Endothelial cell of umbilical vein (primary cell): ENCODE measurements around the gene SLC2A6. TPM values are rescaled to one million over a fixed set of nuclear protein-coding genes. Genes with fewer than 3 reads are reported as not detected.

Source experiments
- BruUV-seq: library from RNA; stranded (reverse); fragments of 400-500 nt; replicated peaks from 2 replicates; lab custom pipeline; 2021; lab: Mats Ljungman, UMichigan
- CTCF ChIA-PET: fragments of 300-600, 350-600 bp; sonication (Branson Sonifier 250); formaldehyde crosslinking; loops from one replicate; lab custom pipeline; 2021; ENCODE audit warnings: antibody characterized with exemption, inconsistent platforms; lab: Charles Lee
- POLR2A ChIA-PET: fragments of 300-600, 350-600 bp; sonication (Branson Sonifier 250); formaldehyde crosslinking; loops from one replicate; lab custom pipeline; 2021; ENCODE audit warnings: antibody characterized with exemption, inconsistent platforms; lab: Charles Lee
- DNase-seq: peaks from one replicate; pipeline ENCODE4 v3.0.0-alpha.2; 2011; ENCODE audit warnings: low read depth, low spot score
- FAIRE-seq: peaks from 2 replicates; lab custom pipeline; 2011; peaks lifted over from hg19 to GRCh38; lab: Jason Lieb, UNC
- H2AFZ ChIP-seq: 2 replicates; pipeline ENCODE4 v1.6.0; 2012; ENCODE audit warnings: low read depth, low read length, control low read depth, inconsistent platforms
- H3K27ac ChIP-seq: 2 replicates; pipeline ENCODE4 v1.5.1; 2011; ENCODE audit warnings: low read depth, mild to moderate bottlenecking, control low read depth, low read length, moderate library complexity; ENCODE audit not compliant: insufficient read depth
- H3K27me3 ChIP-seq, 2 experiments: 2 replicates each; pipeline versions ENCODE4 v1.6.0 to v1.6.1; 2011; ENCODE audit warnings: low read length in 2 of 2, mixed read lengths in 1 of 2; ENCODE audit not compliant: control insufficient read depth in 2 of 2, insufficient read depth in 2 of 2
- H3K36me3 ChIP-seq, 2 experiments: 2 replicates in 1 of 2; 3 replicates in 1 of 2; pipeline ENCODE4 v1.5.1; 2011; ENCODE audit warnings: low read length in 2 of 2, mild to moderate bottlenecking in 1 of 2, moderate library complexity in 1 of 2; ENCODE audit not compliant: control insufficient read depth in 2 of 2, insufficient read depth in 2 of 2; ENCODE audit errors: extremely low read depth in 1 of 2
- H3K4me1 ChIP-seq: 3 replicates; pipeline ENCODE4 v1.5.1; 2011; ENCODE audit warnings: mild to moderate bottlenecking, low read length; ENCODE audit not compliant: control insufficient read depth, insufficient read depth; ENCODE audit errors: extremely low read depth
- H3K4me2 ChIP-seq: 2 replicates; pipeline ENCODE4 v1.6.1; 2011; ENCODE audit warnings: low read length, control low read depth, mixed read lengths; ENCODE audit not compliant: insufficient read depth
- H3K4me3 ChIP-seq, 3 experiments: fragments of 200-600 bp in 1 of 3; sonication (generic), shearing (Covaris generic) in 1 of 3; replicated peaks in 1 of 3; 2 replicates each; pipeline ENCODE4 v1.5.1; 2011 to 2016; ENCODE audit warnings: control low read depth in 3 of 3, low read length in 3 of 3, mild to moderate bottlenecking in 2 of 3, inconsistent platforms in 1 of 3, low read depth in 1 of 3, moderate library complexity in 1 of 3; ENCODE audit not compliant: insufficient read depth in 1 of 3
- H3K79me2 ChIP-seq: 2 replicates; pipeline ENCODE4 v1.6.0; 2012; ENCODE audit warnings: low read length, inconsistent platforms; ENCODE audit not compliant: control insufficient read depth, insufficient read depth
- H3K9ac ChIP-seq: replicated peaks from 2 replicates; pipeline ENCODE3; 2011; ENCODE audit warnings: low read length, control low read depth; ENCODE audit not compliant: insufficient read depth; ENCODE audit errors: extremely low read depth
- H3K9me1 ChIP-seq: replicated peaks from 3 replicates; pipeline ENCODE4 v1.6.0; 2011; ENCODE audit warnings: mild to moderate bottlenecking, low read length; ENCODE audit not compliant: control insufficient read depth, insufficient read depth; ENCODE audit errors: extremely low read depth
- H3K9me3 ChIP-seq: replicated peaks from 2 replicates; pipeline ENCODE4 v1.5.1; 2012; ENCODE audit warnings: low read length, inconsistent platforms; ENCODE audit not compliant: control insufficient read depth, insufficient read depth
- H4K20me1 ChIP-seq: replicated peaks from 2 replicates; pipeline ENCODE3; 2011; ENCODE audit warnings: mild to moderate bottlenecking, low read length; ENCODE audit not compliant: control insufficient read depth, insufficient read depth; ENCODE audit errors: extremely low read depth
- EZH2 ChIP-seq: IDR thresholded peaks from 2 replicates; pipeline ENCODE4 v1.6.1; 2012; ENCODE audit warnings: borderline replicate concordance, low read depth, mild to moderate bottlenecking, moderate library complexity, low read length, inconsistent platforms; ENCODE audit not compliant: severe bottlenecking
- FOS ChIP-seq: IDR thresholded peaks from 2 replicates; pipeline ENCODE4 v1.6.1; 2011; ENCODE audit warnings: mild to moderate bottlenecking, low read length, moderate library complexity, borderline replicate concordance; ENCODE audit not compliant: insufficient read depth
- GATA2 ChIP-seq: IDR thresholded peaks from 2 replicates; pipeline ENCODE4 v1.7.0; 2011; ENCODE audit warnings: low read depth, mild to moderate bottlenecking, moderate library complexity, mixed read lengths, low read length; ENCODE audit not compliant: insufficient read length, insufficient read depth
- JUN ChIP-seq: IDR thresholded peaks from 2 replicates; pipeline ENCODE4 v1.6.1; 2011; ENCODE audit warnings: borderline replicate concordance, low read depth; ENCODE audit not compliant: insufficient read length, insufficient read depth
- MYC ChIP-seq: IDR thresholded peaks from one replicate; pipeline ENCODE4 v1.6.1; 2011; ENCODE audit warnings: mild to moderate bottlenecking, low read depth, low read length
- POLR2A ChIP-seq: IDR thresholded peaks from 2 replicates; pipeline ENCODE4 v1.6.1; 2012; ENCODE audit warnings: low read depth, mild to moderate bottlenecking, control low read depth, low read length
- POLR2AphosphoS5 ChIP-seq: IDR thresholded peaks from 2 replicates; pipeline ENCODE4 v1.6.1; 2012; ENCODE audit warnings: low read depth, mild to moderate bottlenecking, control low read depth, low read length, moderate library complexity; ENCODE audit not compliant: insufficient read depth
- dilution Hi-C: fragments of 300-500 bp; cut with MboI; formaldehyde crosslinking; loops from one replicate; pipeline ENCODE4 v1.15.0; 2019; ENCODE audit warnings: low sequenced_read_pairs; ENCODE audit not compliant: extremely low pct_ligation_motif_present
- intact Hi-C: fragments of 100-400 bp; cut with micrococcal nuclease; formaldehyde crosslinking; loops from one replicate; pipeline ENCODE4 v1.10.0; 2022
- polyA plus RNA-seq, 4 experiments: library from polyadenylated mRNA; depleted of rRNA in 3 of 4; stranded (reverse) in 3 of 4; unstranded in 1 of 4; fragments of >200 nt; gene quantifications; 2 replicates each; pipeline versions ENCODE4 v1.2.1 to v1.2.3, GENCODE V29; 2011 to 2012; ENCODE audit warnings: missing spikeins in 1 of 4
- total RNA-seq: library from RNA; stranded (reverse); gene quantifications from 2 replicates; pipeline ENCODE4 v1.2.3, GENCODE V29; 2021
- TF ChIP-seq, protein P1 (sequence below): IDR thresholded peaks from 2 replicates; pipeline ENCODE4 v1.6.1; 2011; ENCODE audit not compliant: insufficient read depth, insufficient read length
- TF ChIP-seq, protein P2 (sequence below), 2 donors: IDR thresholded peaks; 1 replicate in 1 of 2; 2 replicates in 1 of 2; pipeline ENCODE4 v1.5.1; 2011; ENCODE audit warnings: low read length in 2 of 2, mild to moderate bottlenecking in 2 of 2, moderate library complexity in 2 of 2, control low read depth in 1 of 2, inconsistent platforms in 1 of 2, low read depth in 1 of 2; ENCODE audit not compliant: insufficient read depth in 1 of 2; ENCODE audit errors: extremely low read depth in 1 of 2

Gene SLC2A6
- total and polyA plus RNA-seq, 2 donors (not counting 3 experiments of a cell fraction or from before 2014, with no cell fraction given), result 35.7 to 39.6 TPM

- Histone ChIP-seq H4K20me1 (no peaks in the 10 kb centered on the region), H2AFZ (no peak overlapping the region), H3K79me2 (no peaks in the 10 kb centered on the region), H3K27ac (no peak overlapping the region), H3K4me1 (no peaks in the 10 kb centered on the region), H3K4me3 (no peak overlapping the region), H3K9me3 (no peaks in the 10 kb centered on the region), H3K27me3 (no peaks in the 10 kb centered on the region), H3K4me2 (no peak overlapping the region), H3K36me3 (no peaks in the 10 kb centered on the region), H3K9ac (no peak overlapping the region), H3K9me1 (no peaks in the 10 kb centered on the region)
- dilution Hi-C loops, result no loop called here
- intact Hi-C loops, result no loop called here
- no TSS peak for BruUV-seq
- FAIRE-seq, result no peak
- no peak for DNase-seq
- ChIA-PET CTCF (interaction anchor here (1.1 to 1.9 kb wide), 3 partner anchors 9 to 474 kb away, joined by 3 to 13 read pairs (median 3); no protein-coding TSS in a partner anchor), POLR2A (no interaction called here)
- TF ChIP-seq FOS (no peak), POLR2A (no peak), MYC (no peak), JUN (no peak), EZH2 (no peak), POLR2AphosphoS5 (no peak), GATA2 (no peak)
- TF ChIP-seq, protein P1, sequence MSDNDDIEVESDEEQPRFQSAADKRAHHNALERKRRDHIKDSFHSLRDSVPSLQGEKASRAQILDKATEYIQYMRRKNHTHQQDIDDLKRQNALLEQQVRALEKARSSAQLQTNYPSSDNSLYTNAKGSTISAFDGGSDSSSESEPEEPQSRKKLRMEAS, result no peak
- TF ChIP-seq, protein P2, sequence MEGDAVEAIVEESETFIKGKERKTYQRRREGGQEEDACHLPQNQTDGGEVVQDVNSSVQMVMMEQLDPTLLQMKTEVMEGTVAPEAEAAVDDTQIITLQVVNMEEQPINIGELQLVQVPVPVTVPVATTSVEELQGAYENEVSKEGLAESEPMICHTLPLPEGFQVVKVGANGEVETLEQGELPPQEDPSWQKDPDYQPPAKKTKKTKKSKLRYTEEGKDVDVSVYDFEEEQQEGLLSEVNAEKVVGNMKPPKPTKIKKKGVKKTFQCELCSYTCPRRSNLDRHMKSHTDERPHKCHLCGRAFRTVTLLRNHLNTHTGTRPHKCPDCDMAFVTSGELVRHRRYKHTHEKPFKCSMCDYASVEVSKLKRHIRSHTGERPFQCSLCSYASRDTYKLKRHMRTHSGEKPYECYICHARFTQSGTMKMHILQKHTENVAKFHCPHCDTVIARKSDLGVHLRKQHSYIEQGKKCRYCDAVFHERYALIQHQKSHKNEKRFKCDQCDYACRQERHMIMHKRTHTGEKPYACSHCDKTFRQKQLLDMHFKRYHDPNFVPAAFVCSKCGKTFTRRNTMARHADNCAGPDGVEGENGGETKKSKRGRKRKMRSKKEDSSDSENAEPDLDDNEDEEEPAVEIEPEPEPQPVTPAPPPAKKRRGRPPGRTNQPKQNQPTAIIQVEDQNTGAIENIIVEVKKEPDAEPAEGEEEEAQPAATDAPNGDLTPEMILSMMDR (IDR thresholded peaks at IDR 0.05; ENCODE audit: extremely low read depth in 1 of 2, insufficient read depth in 1 of 2, low read depth in 1 of 2, low read length in 2 of 2), result no peak
These were observed 16.7 kb upstream of the SLC2A6 start for GRCh38 chr9:133495327-133496293.
